ENCODE measurements around the gene QTRT2.

The QTRT2 gene

DNA sequence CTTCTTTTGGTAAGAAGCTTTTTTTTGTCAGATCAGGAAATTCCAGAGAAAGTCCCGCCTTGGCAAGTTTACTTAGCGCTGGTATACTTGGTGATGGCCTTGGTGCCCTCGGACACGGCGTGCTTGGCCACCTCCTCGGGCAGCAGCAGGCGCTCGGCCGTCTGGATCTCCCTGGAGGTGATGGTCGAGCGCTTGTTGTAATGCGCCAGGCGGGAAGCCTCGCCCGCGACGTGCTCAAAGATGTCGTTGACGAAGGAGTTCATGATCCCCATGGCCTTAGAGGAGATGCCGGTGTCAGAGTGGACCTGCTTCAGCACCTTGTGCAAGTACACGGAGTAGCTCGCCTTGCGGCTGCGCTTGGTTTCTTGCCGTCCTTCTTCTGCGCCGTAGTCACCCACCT is 46.6 kb downstream of the QTRT2 start:
- Histone ChIP-seq H3K36me3 (ENCODE audit: insufficient read depth, low read length) (no peaks in the 10 kb centered on the region), H3K9ac (ENCODE audit: low read depth, low read length, poor library complexity, severe bottlenecking) (no peak overlapping the region), H4K20me1 (ENCODE audit: insufficient read depth, low read length, poor library complexity, severe bottlenecking) (no peaks in the 10 kb centered on the region), H3K27me3 (ENCODE audit: insufficient read depth, low read length, poor library complexity, severe bottlenecking) (no peaks in the 10 kb centered on the region), H3F3A (ENCODE audit: low read depth) (no peaks in the 10 kb centered on the region), H3K4me2 (ENCODE audit: low read depth, low read length, poor library complexity, severe bottlenecking) (no peak overlapping the region), H3K4me3 (ENCODE audit: low read length, poor library complexity, severe bottlenecking) (no peak overlapping the region), H3K4me1 (ENCODE audit: insufficient read depth, low read length, poor library complexity, severe bottlenecking) (no peaks in the 10 kb centered on the region), H3K79me2 (ENCODE audit: insufficient read depth, low read length) (no peaks in the 10 kb centered on the region), H3K9me3 (ENCODE audit: insufficient read depth, low read depth, low read length) (no peaks in the 10 kb centered on the region), H2AFZ (ENCODE audit: low read length) (no peak overlapping the region), H3K9me2 (replicated peaks; ENCODE audit: low read depth, low read length) (no peaks in the 10 kb centered on the region)
- TF ChIP-seq, protein P1, sequence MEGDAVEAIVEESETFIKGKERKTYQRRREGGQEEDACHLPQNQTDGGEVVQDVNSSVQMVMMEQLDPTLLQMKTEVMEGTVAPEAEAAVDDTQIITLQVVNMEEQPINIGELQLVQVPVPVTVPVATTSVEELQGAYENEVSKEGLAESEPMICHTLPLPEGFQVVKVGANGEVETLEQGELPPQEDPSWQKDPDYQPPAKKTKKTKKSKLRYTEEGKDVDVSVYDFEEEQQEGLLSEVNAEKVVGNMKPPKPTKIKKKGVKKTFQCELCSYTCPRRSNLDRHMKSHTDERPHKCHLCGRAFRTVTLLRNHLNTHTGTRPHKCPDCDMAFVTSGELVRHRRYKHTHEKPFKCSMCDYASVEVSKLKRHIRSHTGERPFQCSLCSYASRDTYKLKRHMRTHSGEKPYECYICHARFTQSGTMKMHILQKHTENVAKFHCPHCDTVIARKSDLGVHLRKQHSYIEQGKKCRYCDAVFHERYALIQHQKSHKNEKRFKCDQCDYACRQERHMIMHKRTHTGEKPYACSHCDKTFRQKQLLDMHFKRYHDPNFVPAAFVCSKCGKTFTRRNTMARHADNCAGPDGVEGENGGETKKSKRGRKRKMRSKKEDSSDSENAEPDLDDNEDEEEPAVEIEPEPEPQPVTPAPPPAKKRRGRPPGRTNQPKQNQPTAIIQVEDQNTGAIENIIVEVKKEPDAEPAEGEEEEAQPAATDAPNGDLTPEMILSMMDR (conservative IDR thresholded peaks at IDR 0.05; ENCODE audit: low read length), result no peak
- TF ChIP-seq EZH2phosphoT487 (IDR thresholded peaks at IDR 0.05; ENCODE audit: borderline replicate concordance), result no peak

DNA sequence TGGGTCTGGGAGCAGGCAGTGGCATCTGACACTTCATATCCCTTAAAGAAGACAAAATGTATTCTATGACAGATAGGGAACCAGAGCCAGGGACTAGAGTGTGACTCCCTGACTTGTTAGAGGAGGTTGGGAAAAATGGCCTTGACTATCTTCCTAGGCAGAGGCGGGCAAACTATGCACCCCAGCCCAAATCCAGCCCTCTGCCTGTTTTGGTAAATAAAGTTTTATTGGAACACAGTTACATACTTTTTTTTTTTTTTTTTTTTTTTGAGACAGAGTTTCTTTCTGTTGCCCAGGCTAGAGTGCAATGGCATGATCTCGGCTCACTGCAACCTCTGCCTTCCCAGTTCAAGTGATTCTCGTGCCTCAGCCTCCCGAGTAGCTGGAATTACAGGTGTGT is 47.3 kb downstream of the QTRT2 start:
- Histone ChIP-seq H3K9me3 (ENCODE audit: insufficient read depth, low read depth, low read length) (no peaks in the 10 kb centered on the region), H3K79me2 (ENCODE audit: insufficient read depth, low read length) (no peaks in the 10 kb centered on the region), H3K4me2 (ENCODE audit: low read depth, low read length, poor library complexity, severe bottlenecking) (no peak overlapping the region), H3F3A (ENCODE audit: low read depth) (no peaks in the 10 kb centered on the region), H3K27me3 (ENCODE audit: insufficient read depth, low read length, poor library complexity, severe bottlenecking) (no peaks in the 10 kb centered on the region), H3K4me3 (ENCODE audit: low read length, poor library complexity, severe bottlenecking) (no peak overlapping the region), H2AFZ (ENCODE audit: low read length) (no peak overlapping the region), H4K20me1 (ENCODE audit: insufficient read depth, low read length, poor library complexity, severe bottlenecking) (no peaks in the 10 kb centered on the region), H3K4me1 (ENCODE audit: insufficient read depth, low read length, poor library complexity, severe bottlenecking) (no peaks in the 10 kb centered on the region), H3K9ac (ENCODE audit: low read depth, low read length, poor library complexity, severe bottlenecking) (no peak overlapping the region), H3K9me2 (replicated peaks; ENCODE audit: low read depth, low read length) (no peaks in the 10 kb centered on the region), H3K36me3 (ENCODE audit: insufficient read depth, low read length) (no peaks in the 10 kb centered on the region)
- TF ChIP-seq EZH2phosphoT487 (IDR thresholded peaks at IDR 0.05; ENCODE audit: borderline replicate concordance), result no peak
- TF ChIP-seq, protein P1 (conservative IDR thresholded peaks at IDR 0.05; ENCODE audit: low read length), result no peak

DNA sequence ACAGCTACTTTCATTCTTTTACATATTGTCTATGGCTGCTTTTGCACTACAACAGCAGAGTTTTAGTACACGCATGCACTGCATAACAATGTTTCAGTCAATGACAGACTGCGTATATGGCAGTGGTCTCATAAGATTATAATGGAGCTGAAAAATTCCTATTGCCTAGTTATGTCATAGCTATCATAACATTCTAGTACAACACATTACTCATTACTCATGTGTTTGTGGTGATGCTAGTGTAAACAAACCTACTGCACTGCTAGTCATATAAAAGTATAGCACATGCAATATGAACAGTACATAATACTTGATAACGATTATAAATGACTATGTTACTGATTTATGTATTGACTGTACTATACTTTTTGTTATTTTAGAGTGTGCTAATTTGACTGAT is 47.9 kb downstream of the QTRT2 start:
- no peak for TF ChIP-seq EZH2phosphoT487 (IDR thresholded peaks at IDR 0.05; ENCODE audit: borderline replicate concordance)
- Histone ChIP-seq H3K9me3 (ENCODE audit: insufficient read depth, low read depth, low read length) (no peaks in the 10 kb centered on the region), H3K4me2 (ENCODE audit: low read depth, low read length, poor library complexity, severe bottlenecking) (no peak overlapping the region), H3K9me2 (replicated peaks; ENCODE audit: low read depth, low read length) (no peaks in the 10 kb centered on the region), H3F3A (ENCODE audit: low read depth) (no peaks in the 10 kb centered on the region), H3K36me3 (ENCODE audit: insufficient read depth, low read length) (no peaks in the 10 kb centered on the region), H2AFZ (ENCODE audit: low read length) (no peak overlapping the region), H3K79me2 (ENCODE audit: insufficient read depth, low read length) (no peaks in the 10 kb centered on the region), H3K4me1 (ENCODE audit: insufficient read depth, low read length, poor library complexity, severe bottlenecking) (no peaks in the 10 kb centered on the region), H3K4me3 (ENCODE audit: low read length, poor library complexity, severe bottlenecking) (no peak overlapping the region), H4K20me1 (ENCODE audit: insufficient read depth, low read length, poor library complexity, severe bottlenecking) (no peaks in the 10 kb centered on the region), H3K9ac (ENCODE audit: low read depth, low read length, poor library complexity, severe bottlenecking) (no peak overlapping the region), H3K27me3 (ENCODE audit: insufficient read depth, low read length, poor library complexity, severe bottlenecking) (no peaks in the 10 kb centered on the region)

DNA sequence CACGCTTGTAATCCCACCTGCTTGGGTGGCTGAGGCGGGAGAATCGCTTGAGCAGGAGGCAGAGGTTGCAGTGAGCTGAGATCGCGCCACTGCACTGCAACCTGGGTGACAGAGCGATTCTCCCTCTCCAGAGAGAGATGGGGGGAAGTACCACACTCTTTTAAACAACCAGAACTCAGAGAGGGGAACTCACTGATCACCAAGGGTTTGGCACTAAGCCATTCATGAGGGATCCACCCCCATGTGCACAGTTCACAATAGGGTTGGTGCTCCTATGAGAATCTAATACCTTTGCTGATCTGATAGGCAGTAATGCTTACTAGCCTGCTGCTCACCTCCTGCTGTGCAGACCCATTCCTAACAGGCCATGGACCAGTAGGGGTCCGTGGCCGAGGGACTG is 51.6 kb downstream of the QTRT2 start:
- no peak overlapping the region for H2AFZ ChIP-seq (ENCODE audit: low read length)
- no peaks in the 10 kb centered on the region for H3K9me3 ChIP-seq (ENCODE audit: insufficient read depth, low read depth, low read length)
- TF ChIP-seq, protein P1 (conservative IDR thresholded peaks at IDR 0.05; ENCODE audit: low read length), result no peak
- TF ChIP-seq EZH2phosphoT487 (IDR thresholded peaks at IDR 0.05; ENCODE audit: borderline replicate concordance), result no peak
- H3K36me3 ChIP-seq (ENCODE audit: insufficient read depth, low read length), result no peaks in the 10 kb centered on the region
- no peaks in the 10 kb centered on the region for H3K9me2 ChIP-seq (replicated peaks; ENCODE audit: low read depth, low read length)
- H3K79me2 ChIP-seq (ENCODE audit: insufficient read depth, low read length), result no peaks in the 10 kb centered on the region
- H3K4me1 ChIP-seq (ENCODE audit: insufficient read depth, low read length, poor library complexity, severe bottlenecking), result no peaks in the 10 kb centered on the region
- H4K20me1 ChIP-seq (ENCODE audit: insufficient read depth, low read length, poor library complexity, severe bottlenecking), result no peaks in the 10 kb centered on the region
- H3K9ac ChIP-seq (ENCODE audit: low read depth, low read length, poor library complexity, severe bottlenecking), result no peak overlapping the region
- no peaks in the 10 kb centered on the region for H3F3A ChIP-seq (ENCODE audit: low read depth)
- H3K27me3 ChIP-seq (ENCODE audit: insufficient read depth, low read length, poor library complexity, severe bottlenecking), result no peaks in the 10 kb centered on the region
- H3K4me3 ChIP-seq (ENCODE audit: low read length, poor library complexity, severe bottlenecking), result no peak overlapping the region
- H3K4me2 ChIP-seq (ENCODE audit: low read depth, low read length, poor library complexity, severe bottlenecking), result no peak overlapping the region
